Skin epidermis (tissue), 12 donors: ENCODE results near the gene ZNF454.

Experiments used
- H3K27ac ChIP-seq, 21 experiments: fragments of 200-600 bp; sonication (generic) in 11 of 21; one replicate each; pipeline ENCODE4 v1.5.0; 2020; ENCODE audit warnings: mild to moderate bottlenecking in 3 of 21, inconsistent platforms in 2 of 21, moderate library complexity in 2 of 21
- H3K4me3 ChIP-seq, 7 experiments: fragments of 200-600 bp; sonication (generic) in 2 of 7; one replicate each; pipeline ENCODE4 v1.5.0; 2020; ENCODE audit warnings: inconsistent platforms in 2 of 7, mild to moderate bottlenecking in 2 of 7, moderate library complexity in 1 of 7

ZNF454 gene

DNA sequence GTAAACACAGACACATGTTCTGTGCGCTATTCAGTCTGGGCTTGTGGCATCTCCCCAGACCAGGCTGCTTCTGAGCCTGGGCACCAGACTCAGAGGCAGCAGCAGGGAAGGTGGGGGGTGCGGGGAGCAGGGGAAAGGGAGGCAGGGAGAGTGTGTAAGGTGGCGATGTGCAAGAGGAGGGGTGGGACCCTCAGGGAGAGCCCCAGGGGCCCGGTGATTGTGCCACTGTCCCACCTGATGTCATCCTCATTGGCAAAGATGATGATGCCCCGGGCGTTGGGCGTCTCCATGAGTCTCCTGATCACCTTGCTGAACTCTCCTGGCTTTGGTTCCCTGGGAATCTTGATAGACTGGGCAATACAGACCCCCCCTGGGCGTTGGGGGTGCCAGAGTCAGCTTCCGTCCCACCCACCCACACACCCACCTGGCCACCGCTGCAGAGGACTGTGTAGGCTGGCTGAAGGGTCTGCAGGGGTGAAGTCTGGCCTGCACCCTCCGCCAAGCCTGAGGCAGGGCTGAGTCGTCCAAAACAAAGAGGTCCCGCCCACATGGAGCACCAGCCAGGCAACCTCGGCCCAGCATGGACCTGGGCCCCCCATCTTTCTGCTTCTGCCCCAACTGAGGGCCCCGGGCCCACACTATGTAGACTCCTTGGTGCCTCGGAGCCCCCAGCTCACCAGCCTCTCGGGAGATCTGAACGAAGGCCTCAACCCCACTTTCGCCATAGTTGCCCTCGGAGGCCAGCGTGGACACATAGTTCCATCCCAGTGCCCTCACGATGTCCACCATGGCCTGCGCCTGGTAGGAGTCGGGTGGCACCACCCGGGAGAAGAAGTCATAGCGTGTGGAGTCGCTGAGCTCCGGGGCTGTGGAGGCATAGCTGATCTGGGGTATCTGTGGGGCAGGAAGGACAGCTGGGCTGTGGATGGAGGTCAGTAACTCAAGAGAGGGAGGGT is 50.5 kb downstream of the ZNF454 start:
- no peak overlapping the region for H3K27ac ChIP-seq
- H3K4me3 ChIP-seq: no peak overlapping the region

DNA sequence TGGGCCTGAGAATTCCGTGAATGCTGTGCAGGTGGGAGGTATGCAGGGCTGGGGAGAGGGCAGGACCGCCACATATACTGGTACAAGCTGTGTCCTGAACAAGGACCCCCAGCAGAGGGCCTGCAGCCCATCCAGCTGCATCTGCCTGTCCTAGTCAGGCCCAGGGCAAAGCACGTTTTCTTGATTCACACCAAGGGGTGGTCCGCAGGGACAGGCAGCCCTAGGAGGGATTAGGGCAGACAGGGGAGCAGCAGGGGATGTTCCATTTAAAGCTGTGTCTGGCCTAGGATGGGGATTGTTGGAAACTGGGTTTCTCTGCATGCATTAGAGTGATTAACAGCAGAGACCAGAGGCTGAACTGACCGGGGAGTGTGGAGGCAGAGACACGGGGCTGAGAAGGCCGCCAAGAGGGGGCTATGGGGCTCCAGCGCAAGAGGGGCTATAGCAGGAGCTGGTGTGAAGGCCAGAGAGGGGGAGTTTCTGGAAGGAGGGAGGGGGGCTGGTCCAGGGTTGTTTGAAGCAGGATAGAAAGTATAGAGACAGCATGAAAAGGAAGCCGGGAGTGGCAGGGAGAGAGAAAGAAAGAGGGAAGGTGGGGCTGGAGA is 51.4 kb downstream of the ZNF454 start:
- H3K27ac ChIP-seq: no peak overlapping the region
- H3K4me3 ChIP-seq: no peak overlapping the region

DNA sequence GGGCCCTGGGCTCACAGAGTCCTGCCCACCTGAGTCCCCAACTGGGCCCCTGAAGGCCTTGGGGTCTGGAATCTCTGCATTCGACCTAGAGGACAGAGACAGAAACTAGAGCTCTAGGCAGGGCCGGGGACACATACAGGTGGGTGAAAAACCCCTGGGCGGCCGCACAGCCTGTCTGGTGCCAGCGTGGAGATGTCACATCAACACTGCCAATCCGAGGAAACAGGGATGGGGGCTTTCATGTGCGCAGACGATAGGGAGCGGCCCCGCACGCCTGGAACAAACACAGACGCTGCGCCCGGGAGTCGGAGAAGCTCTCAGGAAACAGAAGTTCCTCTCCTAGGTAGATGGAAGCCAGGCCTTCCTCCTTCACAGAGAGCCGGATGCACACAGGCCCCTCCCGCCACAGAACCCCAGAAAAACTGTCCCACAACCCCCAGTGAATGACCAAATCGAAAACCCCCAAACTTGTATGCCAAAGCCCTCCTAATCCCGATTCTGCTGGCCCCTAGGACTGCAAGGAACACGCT is 52.3 kb downstream of the ZNF454 start:
- Histone ChIP-seq H3K27ac (no peak overlapping the region), H3K4me3 (no peak overlapping the region)

DNA sequence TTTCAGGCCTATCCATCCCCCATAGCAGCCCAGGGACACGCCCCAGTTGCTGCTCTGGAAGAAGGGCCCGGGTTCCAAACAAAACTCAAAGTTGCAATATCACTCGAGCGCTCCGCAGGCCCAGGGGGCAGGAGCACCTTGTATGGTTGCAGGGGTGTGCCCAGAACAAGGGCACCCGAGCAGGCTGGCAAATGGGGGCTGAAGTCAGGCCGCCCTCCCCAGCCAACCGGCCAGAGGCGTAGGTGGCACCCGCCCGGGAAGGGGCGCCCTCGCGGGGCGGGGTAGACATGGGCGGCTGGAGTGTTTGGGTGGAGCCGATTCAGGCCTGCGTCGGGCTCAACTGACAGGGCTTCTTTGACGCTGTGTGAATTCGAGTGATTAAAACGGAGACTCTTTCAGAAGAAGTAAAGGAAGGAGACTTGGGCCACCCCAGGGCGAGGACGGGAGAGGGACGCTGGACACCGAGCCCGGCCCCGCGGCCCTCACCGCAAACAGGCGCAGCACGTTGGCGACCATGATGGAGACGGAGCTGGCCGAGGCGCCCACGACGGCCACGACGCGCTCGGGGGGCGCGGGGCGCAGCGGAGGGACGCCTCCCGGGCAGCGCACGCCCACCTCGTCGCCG is 53.1 kb downstream of the ZNF454 start:
- no peak overlapping the region for H3K27ac ChIP-seq
- peak overlapping the region in 1 of 7 experiments; percentile 9 for H3K4me3 ChIP-seq

DNA sequence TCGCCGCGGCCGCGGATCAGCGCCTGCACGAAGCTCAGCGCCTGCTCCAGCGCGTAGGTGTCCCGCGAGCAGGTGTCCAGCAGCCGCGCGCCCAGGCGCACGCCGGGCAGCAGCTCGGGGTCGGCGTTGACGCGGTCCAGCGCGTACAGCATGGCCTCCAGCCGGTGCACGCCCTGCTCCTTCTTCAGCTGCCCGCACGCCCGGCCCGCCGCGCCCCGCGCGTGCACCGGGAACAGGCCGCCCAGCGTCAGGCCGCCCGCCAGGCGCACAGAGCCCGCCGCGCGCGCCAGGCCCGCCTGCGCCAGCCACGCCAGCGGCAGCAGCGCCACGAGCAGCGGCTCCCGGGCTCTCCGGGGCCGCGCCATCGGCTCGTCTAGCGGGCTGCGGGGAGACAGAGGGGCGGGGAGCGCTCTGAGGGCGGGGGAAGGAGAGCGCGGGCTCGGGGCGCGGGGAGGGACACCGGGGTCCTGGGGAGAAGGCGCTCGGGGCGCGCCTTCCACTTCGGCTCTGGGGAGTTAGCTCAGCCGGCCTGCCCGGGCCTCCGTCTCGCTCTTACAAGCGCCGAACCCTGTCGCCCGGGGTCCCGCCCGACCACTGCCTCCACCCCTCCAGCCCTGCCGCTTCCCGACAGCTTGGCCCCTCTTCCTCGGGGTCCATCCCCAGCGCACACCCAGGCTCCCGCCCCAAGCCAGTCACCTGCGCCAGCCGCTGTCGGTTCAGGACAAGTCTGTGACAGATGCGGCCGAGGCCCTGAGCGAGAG is 53.8 kb downstream of the ZNF454 start, which contains the start of gene GRM6:
TSS of gene GRM6 (minus strand) at position 741 of the 761 bp plus-strand sequence. CDS start at position 365, 376 bp downstream.
- Histone ChIP-seq H3K27ac (no peak within 1 kb of the TSS), H3K4me3 (peak within 1 kb of the TSS in 1 of 7 experiments; percentile 9)

DNA sequence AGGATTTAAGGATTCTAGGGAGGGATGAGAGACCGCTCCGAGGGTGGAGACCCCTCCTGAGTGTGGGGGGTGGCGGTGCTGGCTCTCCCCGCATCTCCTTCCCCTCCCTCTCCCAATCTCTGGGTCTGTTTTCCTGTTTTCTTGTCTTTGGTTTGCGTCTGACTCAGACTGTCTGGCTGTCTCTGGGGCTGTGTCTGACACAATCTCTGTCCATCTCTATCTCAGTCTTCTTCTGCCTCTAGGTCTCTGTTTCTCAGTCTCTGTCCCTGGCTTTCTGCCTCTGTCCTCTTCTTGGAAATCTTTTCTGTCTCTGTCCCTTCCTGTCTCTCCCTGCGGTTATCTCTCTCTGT is 54.3 kb downstream of the ZNF454 start:
- no peak overlapping the region for H3K27ac ChIP-seq
- H3K4me3 ChIP-seq: no peak overlapping the region

DNA sequence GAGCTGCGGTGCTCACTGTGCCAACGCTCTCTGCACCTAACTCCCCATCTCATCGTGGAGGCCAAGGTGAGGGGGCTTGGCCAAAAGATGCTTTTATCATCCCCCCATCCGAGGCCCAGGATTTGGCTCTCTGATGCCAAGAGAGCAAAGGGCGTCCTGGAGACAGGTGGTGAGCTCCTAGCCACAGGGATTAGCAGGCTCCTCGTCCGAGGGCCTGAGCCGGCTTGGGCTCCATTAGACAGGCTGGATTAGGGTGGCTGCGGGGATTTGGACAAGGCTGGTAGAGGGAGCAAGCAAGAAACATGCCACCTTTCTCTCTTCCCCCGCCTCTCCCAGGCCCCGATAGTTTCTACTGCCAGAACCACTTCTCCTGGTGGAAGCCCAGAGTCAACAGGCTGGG is 55.2 kb downstream of the ZNF454 start:
- no peak overlapping the region for H3K4me3 ChIP-seq
- no peak overlapping the region for H3K27ac ChIP-seq

DNA sequence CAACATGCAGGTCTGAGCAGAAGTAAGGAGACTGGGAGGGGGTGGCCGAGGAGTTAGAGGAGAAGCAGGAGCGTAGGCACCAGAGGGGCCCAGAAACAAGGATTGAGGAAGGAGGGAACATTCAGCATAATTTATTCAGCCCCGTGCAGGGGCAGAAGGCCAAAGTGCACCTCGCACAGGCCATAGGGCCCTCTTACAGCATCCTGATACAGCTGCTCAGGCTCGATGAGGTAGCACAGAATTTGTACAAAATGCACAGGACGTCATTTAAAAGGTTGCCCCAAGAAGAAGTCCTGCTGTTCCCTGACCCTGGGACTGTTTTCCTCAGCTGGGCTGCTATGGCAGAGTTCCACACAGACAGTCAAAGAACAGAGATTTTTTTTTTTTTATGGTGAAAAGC is 56.2 kb downstream of the ZNF454 start:
- Histone ChIP-seq H3K4me3 (no peak overlapping the region), H3K27ac (no peak overlapping the region)

DNA sequence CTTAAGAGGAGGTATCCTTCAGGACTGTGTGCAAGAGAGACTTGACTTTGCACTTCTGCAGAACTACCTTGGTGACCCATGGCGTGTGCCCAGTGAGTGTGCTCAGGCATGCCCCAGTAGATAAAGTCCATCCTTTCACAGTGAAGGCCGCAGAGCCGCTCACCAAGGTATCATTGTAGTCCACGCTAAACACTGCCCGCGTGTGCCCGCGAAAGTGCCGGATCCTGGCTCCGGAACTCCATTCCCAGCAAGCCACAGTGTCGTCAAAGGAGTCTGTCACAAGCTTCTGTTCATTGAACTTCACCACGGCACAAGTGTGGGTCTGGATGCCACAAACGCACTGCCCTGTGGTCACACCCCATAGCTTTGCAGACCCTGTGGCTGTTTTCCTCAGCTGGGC is 57.4 kb downstream of the ZNF454 start:
- no peak overlapping the region for H3K4me3 ChIP-seq
- H3K27ac ChIP-seq: no peak overlapping the region

DNA sequence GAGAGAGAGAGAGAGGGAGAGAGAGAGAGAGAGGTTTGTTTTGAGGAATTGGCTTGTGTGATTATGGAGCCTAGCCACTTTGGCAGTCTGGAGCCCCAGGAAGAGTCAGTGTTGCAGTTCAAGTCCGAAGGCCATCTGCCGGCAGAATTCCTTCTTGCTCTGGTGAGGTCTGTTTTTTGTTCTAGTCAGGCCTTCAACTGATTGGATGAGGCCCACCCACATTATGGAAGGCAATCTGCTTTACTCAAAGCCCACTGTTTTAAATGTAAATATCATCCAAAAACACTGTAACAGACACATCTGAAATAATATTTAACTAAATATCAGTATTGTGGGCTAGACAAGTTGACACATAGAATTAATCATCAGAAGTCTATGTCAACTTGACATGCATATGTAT is 65.6 kb downstream of the ZNF454 start:
- Histone ChIP-seq H3K27ac (no peak overlapping the region), H3K4me3 (no peak overlapping the region)

DNA sequence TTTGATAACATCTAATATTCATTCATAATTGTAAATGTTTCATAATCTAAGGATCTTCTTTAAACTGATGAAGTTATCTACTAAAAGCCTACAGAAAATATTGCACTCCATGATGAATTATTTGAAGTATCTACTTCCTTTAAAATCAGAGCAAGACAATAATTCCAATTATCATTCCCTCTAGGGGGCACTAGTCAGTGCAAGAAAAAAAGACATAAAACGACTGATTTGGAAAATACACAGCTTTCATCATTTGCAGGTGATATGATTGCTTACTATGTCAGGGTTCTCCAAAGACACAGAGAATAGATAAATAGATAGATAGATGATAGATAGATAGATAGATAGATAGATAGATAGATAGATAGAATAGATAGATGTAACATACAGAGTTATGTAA is 67.7 kb downstream of the ZNF454 start:
- Histone ChIP-seq H3K27ac (no peak overlapping the region), H3K4me3 (no peak overlapping the region)
